Endothelial cell of umbilical vein (primary cell): Measurements from ENCODE around the gene LILRB5.

Experiments used
- CTCF ChIP-seq, 2 donors: IDR thresholded peaks; 1 replicate in 1 of 2; 2 replicates in 1 of 2; pipeline ENCODE4 v1.5.1; 2011; ENCODE audit warnings: low read length in 2 of 2, mild to moderate bottlenecking in 2 of 2, moderate library complexity in 2 of 2, control low read depth in 1 of 2, inconsistent platforms in 1 of 2, low read depth in 1 of 2; ENCODE audit not compliant: insufficient read depth in 1 of 2; ENCODE audit errors: extremely low read depth in 1 of 2
- MYC ChIP-seq: IDR thresholded peaks from one replicate; pipeline ENCODE4 v1.6.1; 2011; ENCODE audit warnings: mild to moderate bottlenecking, low read depth, low read length
- POLR2A ChIP-seq: IDR thresholded peaks from 2 replicates; pipeline ENCODE4 v1.6.1; 2012; ENCODE audit warnings: low read depth, mild to moderate bottlenecking, control low read depth, low read length

DNA sequence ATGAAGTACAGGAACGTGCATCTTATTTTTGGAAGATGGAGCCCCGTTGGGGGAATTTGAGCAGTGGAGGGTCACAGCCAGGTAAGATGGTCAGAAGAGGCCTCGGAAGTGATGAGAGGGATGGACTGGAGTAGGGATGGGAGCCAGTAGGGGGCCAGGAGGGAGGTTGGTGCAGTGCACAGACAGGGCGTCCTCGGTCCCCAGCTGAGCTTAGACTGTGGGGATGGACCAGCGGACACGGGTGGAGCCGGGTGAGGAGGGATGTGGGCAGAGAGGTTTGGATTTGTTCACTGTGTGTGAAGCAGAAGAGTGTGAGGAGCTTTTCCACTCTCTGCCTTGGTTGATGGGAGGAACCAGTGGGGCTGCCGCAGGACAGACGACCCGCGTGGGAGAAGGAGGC, 45.8 kb downstream of the LILRB5 start:
- no peak for TF ChIP-seq MYC
- no peak for TF ChIP-seq POLR2A
- no peak for TF ChIP-seq CTCF (IDR thresholded peaks at IDR 0.05; ENCODE audit: extremely low read depth in 1 of 2, insufficient read depth in 1 of 2, low read depth in 1 of 2, low read length in 2 of 2)
